HG03066 (cell line): Measurements from ENCODE around the gene EIF3K.
A peak's percentile ranks its signal among the peaks of the same experiment; 100 is the strongest.
"Not testable (repeated sequence)": the region's sequence is repeated elsewhere in the genome, so short reads cannot be mapped to it uniquely, and the experiment has no call there.

Experiments used
- ATAC-seq: cut with Tn5 transposase; IDR thresholded peaks from one replicate; pipeline ENCODE4 v1.9.1; 2021; ENCODE audit warnings: low read depth; ENCODE audit not compliant: unreplicated experiment

EIF3K gene

DNA sequence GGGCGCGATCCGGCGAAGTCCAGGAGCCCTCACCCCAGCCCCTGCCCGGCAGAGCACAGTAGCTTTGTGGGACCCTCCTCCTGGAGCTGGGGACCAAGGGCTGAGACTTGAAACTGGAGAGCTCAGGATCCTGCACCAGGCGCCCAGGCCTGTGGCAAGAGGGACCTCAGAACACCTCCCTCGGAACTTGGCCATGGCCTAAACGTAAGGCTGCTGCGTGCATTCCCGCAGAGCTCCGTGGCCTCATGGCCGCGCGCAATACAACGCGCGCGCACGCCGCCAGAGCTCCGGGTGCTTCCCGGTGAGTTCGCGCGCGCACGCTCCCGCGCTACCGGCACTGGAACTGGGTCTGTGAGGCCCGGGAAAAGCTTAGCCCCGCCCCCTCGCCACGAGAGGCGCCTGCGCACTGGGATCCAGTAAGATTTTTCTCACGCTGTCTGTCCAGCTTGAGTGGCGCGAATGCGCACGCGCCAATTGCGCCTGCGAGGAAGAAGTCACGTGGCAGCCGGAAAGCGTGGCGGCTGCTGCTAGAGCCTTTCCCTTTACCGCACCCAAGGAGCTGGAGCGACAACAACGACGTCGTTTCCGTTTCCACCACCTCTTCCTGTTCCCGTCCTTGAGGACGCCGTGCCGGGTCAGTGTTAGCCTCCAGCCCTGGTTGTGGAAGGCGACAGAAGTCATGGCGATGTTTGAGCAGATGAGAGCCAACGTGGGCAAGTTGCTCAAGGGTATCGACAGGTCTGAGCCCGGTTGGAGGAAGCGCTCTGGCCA lies at the start of gene EIF3K:
Gene EIF3K (plus strand): TSS at position 599 of the 771 bp plus-strand sequence. CDS start 81 bp downstream, at position 680.
- ATAC-seq = peak; percentile 28

- ATAC-seq = no peak
Measured at GRCh38 chr19:38569368-38569983, 49.5 kb upstream of the EIF3K start.

- no peak for ATAC-seq
Measured at GRCh38 chr19:38571682-38572081, 47.3 kb upstream of the EIF3K start.

- no peak for ATAC-seq
Measured at GRCh38 chr19:38577826-38578225, 41.2 kb upstream of the EIF3K start.

DNA sequence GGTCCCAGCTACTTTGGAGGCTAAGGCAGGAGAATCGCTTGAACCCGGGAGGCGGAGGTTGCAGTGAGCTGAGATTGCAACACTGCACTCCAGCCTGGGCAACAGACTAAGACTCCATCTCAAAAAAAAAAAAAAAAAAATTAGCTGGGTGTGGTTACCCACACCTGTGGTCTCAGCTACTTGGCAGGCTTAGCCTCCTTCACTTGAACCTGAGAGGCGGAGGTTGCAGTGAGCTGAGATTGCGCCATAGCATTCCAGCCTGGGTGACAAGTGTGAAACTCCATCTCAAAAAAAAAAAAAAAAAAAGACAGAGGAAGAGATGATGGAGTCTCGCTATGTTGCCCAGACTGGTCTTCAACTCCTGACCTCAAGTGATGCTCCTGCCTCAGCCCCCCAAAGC lies 39.7 kb upstream of the EIF3K start:
- ATAC-seq = not testable (repeated sequence)

GRCh38 chr19:38580080-38580479 lies 38.9 kb upstream of the EIF3K start:
- no peak for ATAC-seq

DNA sequence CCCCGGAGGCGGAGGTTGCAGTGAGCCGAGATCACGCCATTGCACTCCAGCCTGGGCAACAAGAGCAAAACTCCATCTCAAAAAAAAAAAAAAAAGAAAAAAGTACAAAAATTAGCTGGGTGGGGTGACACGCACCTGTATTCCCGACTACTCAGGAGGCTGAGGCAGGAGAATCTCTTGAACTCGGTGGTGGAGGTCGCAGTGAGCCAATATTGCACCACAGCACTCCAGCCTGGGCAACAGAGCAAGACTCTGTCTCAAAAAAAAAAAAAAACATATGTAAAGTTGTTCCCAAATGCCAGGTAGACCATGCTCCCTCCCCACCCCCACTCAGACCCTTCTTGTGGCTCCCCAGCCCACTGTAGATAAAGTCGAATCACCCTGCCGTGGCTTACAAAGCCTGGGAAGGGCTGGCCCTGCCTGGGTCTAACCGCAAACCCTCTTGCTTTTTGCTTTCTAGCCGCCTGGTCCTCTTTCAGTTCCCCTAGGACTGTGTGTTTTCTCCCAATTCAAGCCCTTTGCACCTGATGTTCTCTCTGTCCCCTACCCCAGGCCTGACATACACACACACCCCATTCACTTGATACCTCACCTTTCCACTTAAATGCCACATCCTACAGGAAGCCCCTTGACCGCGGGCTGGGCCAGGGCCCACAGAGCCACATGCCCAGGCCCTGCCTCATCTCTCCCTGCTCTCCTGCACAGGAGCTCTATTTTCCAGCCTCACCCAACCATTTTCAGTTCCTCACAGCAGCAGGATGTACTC lies 35.6 kb upstream of the EIF3K start:
- ATAC-seq = peak; percentile 75

DNA sequence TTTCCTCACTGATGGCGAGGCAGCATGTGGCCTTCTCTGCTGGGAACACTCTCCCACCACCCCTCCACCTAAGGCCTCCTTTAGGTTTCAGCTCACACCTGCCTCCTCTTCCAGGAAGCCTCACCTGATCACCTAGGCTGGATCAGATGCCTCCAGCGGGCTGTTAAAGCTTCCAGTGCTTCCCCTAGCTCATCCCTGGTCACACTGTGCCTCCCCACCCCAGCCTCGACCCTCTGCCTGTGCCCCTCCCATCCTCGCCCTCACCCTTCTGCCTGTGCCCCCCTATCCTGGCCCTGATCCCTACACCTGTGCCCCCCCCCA lies 35.0 kb upstream of the EIF3K start:
- no peak for ATAC-seq

- ATAC-seq = no peak
Measured at GRCh38 chr19:38587562-38587961, 31.4 kb upstream of the EIF3K start.

DNA sequence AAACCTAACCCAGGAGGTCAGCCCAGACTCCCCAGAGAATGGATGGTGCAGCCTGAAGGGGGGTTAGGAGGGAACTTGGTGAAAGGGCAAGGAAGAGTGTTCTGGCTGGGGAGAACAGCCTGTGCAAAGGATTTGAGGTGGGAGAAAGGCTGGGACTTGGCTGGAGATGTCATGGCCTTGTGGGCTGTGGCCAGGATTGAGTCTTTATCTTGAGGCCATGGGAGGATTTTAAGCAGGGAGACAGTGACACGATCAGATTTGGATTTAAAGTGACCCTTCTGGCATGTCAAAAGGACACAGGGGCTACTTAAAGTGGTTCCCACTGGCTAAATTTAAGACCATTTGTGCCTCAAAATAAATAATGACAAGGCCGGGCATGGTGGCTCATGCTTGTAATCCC lies 30.9 kb upstream of the EIF3K start:
- ATAC-seq = no peak

GRCh38 chr19:38592940-38593339 lies 26.0 kb upstream of the EIF3K start:
- ATAC-seq = no peak

GRCh38 chr19:38596057-38596981 lies 22.7 kb upstream of the EIF3K start:
- no peak for ATAC-seq

DNA sequence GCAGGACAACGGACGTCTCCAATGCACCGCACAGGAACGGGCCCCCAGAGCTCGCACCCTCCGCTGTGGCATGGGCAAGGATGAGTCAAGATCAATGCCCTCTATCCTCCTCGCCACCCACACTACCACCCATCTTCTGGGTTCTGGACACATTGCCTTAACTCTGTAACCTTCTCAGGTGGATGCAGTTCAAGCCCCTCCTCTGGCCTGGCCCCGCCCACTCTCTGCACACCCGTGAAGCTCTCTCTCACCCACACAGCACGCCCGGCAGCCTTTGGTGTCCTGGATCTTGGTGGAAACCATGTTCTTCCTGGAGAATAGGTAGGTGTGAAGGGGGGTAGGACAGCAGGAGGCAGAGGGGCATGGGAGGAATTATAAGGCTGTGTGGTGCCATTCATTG lies 21.9 kb upstream of the EIF3K start:
- no peak for ATAC-seq

- ATAC-seq = no peak
Measured at GRCh38 chr19:38599722-38600121, 19.3 kb upstream of the EIF3K start.

GRCh38 chr19:38602856-38603255 lies 16.1 kb upstream of the EIF3K start:
- ATAC-seq = not testable (repeated sequence)

GRCh38 chr19:38606131-38606530 lies 12.9 kb upstream of the EIF3K start:
- no peak for ATAC-seq

- ATAC-seq = no peak
Measured at GRCh38 chr19:38614289-38614688, 4.7 kb upstream of the EIF3K start.

- ATAC-seq = no peak
Measured at GRCh38 chr19:38615007-38615581, 3.9 kb upstream of the EIF3K start.

- no peak for ATAC-seq
Measured at GRCh38 chr19:38616265-38616664, 2.7 kb upstream of the EIF3K start.

DNA sequence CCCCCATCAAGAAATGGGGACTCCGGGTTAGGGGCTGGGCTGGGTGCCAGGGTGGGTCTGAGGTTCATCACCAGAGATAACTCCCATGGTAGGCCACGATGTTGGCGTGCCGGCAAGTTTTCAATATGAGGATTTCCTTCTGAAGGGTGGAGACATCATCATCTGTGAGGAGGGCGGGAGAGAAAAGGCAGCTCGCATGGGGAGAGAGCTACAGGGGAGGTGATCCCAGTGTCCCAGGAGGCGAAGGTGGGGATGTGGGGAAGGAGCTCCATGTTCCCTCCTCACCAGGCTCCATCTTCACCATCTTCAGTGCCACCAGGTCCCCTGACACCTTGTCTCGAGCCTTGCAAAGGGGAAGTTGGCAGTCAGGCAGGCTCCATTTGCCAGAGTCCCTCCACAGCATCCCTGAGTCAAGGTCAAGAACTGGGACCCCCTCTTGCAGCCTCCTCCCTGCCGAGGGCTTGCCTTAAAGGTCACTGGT lies 1.7 kb upstream of the EIF3K start:
- ATAC-seq = no peak
